HG03139 (cell line): ENCODE measurements around the gene OLFM3.

ENCODE experiments used
- ATAC-seq: cut with Tn5 transposase; IDR thresholded peaks from one replicate; pipeline ENCODE4 v1.9.1; 2021; ENCODE audit not compliant: unreplicated experiment

OLFM3 gene

GRCh38 chr1:101953623-101954022, 43.1 kb downstream of the OLFM3 start:
- no peak for ATAC-seq

- ATAC-seq = no peak
These were observed 50.8 kb downstream of the OLFM3 start for GRCh38 chr1:101945884-101946283.

DNA sequence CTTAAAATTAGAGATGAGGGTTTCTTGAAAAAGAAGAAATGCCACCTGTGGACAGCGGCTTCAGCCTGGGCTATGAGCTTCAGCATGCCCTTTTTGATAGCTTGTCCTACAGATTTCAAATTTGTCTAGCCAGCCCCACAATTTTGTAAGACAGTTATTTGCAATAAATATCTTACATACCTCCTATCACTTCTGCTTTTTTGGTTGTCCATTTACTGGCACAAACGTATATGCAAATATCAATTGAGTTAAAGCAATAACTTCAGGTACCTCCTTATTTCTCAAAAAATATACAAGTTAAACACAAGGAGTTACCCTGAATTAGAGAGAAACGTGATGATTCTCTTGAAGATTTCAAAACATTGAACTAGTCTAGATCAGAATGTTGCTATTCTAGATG, 53.5 kb downstream of the OLFM3 start:
- ATAC-seq = no peak

DNA sequence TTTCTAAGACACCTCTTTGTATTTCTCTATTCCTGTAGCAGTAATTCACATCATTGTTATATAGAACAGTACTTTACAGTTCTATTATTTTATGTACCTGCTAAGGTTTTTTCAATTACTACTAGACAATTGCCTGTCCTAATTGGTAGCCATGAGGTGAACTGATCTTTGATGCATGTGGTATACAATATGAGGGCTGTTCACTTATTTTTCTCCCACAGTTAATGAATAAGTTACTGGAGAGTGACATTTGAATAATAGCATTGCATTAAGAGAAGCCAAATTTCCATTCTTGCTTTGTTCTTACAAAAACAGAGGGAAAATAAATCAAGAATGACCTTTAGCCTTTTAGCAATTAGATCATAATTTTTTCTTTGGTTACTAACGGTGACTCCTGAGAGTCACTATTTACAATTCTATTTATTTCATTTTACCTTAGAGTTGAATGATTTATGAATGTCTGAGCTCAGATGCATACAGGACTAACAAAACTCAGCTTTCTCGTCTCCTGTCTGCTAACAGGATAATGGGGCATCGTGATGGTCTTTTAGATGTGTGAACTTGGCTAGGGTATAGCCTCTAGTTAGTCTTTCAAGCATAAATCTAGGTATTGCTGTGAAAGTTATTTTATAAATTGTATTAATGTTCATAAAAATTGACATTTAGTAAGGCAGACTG, 54.1 kb downstream of the OLFM3 start:
- ATAC-seq = no peak

- ATAC-seq = no peak
These were observed 58.0 kb downstream of the OLFM3 start for GRCh38 chr1:101938681-101939080.

- no peak for ATAC-seq
These were observed 67.4 kb downstream of the OLFM3 start for GRCh38 chr1:101929343-101929742.

DNA sequence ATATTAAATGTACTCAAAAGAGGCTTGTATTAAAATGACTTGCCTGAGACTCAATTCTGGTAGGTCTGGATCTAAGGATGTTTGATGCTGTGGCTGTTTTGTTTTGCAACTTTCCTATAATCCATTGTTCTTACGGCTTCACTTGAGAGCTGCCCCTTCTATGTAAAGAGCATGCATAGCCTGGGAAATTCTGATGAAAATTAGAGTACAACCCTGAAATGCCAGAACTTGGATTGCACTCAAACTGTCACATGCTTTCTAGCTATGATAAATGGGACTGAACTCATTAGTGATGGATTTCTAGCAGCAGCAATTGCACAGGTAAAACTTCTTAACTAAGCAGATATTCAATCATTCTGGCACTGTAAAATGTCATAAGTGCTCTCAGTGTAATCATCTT, 67.9 kb downstream of the OLFM3 start:
- ATAC-seq = no peak

DNA sequence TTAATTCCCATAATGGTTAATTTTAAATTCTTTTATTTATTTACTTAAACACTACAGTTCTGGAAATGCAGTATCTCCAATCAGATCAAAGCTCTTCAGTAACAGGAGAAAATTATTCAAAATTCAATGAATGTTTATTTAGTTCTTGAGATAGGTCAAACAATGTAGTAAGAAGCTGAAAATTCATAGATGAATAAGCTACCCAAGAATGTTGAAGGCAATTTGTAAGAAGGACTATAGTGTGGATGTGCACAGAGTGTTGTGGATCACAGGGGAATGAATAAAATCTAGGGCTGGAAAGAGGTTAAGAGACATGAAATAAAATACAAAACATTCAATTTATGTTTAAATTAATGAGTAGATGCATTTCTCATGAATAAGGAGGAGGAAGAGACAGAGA, 72.0 kb downstream of the OLFM3 start:
- ATAC-seq = no peak

DNA sequence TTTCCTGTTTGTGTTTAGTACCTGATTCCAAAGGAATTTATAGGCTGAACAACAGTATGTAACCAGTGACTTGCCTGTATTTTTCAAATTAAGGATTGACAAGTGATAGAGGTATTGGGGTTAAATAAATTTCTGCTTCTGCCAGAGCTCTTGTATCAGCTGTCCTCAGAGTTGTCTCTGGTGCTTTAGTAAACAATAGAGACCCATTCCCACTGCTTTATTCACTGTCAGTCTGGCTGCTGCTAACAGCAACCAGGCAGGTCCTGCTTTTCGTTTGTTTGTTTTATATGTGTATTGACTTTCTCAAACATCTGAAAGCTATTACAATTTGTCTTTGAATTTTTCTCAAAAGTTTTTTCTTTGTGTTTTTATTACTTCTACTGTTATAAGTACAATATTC, 76.1 kb downstream of the OLFM3 start:
- no peak for ATAC-seq

DNA sequence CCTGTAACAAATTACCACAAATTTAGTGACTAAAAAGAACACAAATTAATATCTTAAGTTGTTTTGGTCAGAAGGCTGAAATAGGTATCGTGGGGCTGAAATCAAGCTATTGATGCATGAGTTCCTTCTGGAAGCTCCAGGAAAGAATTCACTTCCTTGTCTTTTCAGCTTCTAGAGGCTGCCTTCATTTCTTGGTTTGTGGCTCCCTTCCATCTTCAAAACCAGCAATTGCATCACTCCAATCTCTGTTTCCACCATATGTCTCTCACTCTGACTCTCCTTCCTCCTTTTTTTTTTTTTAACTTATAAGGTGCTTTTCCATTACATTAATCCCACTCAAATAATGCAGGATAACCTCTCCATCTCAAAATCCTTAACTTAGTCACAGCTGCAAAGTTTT, 78.4 kb downstream of the OLFM3 start:
- ATAC-seq = no peak

GRCh38 chr1:101915597-101915996, 81.1 kb downstream of the OLFM3 start:
- no peak for ATAC-seq

- ATAC-seq = no peak
These were observed 82.1 kb downstream of the OLFM3 start for GRCh38 chr1:101914473-101915242.

DNA sequence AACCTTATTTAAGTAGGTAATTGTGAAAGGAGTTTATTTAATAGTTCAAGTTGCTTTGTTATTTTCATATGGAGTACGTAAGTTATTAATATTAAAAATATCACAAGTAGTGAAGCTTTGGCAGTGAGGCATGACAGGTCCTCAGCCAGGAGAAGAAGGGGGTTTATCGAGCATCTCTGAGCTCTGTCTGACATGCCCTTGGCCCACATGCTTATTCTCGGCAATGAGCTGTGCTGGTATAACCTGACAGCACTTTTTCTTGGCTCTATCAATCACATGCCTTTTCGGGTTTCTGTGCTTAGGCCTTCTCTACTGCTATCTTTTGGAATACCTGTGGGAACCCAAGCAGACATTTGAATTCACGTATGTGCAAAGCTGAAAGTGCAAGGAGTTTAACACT, 84.8 kb downstream of the OLFM3 start:
- no peak for ATAC-seq

- no peak for ATAC-seq
These were observed 87.7 kb downstream of the OLFM3 start for GRCh38 chr1:101908980-101909379.

DNA sequence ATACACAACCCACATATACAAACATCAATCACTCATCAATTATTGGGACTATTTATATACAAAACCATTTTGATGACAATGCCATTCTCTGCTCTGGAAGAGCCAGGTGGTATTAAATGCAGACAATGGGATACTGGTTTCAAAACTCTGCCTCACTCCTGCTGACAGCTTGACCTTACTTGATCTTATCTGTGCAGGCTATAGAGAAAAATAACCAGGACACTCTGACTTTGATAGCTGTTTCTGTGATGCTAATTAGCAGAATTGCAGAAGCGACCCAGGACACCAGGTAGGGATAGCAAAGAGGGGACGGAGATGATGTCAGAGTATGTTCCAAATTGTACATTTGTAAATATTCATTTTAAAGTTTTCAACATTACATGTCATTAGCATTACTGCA, 89.5 kb downstream of the OLFM3 start:
- no peak for ATAC-seq

GRCh38 chr1:101905283-101905835, 91.4 kb downstream of the OLFM3 start:
- ATAC-seq = no peak

GRCh38 chr1:101902199-101902598, 94.5 kb downstream of the OLFM3 start:
- ATAC-seq = no peak

DNA sequence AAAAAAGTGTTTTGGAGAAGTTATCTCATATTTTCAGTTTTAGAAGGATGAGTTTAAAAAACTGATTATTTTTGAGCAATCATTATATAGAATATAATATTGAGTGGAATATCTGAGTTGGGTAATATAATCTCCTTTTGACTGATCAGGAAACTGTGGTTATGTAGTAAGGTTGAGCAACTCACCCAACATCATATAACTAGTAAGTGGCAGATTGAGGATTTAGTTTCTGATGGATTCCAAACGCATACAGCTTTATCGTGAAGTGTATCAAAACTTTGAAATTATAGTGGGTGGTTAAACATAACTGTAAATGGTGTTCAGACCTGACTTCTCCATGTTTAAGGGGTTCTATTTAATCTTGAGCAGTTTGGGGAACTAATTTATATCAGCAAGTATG, 98.6 kb downstream of the OLFM3 start:
- no peak for ATAC-seq

DNA sequence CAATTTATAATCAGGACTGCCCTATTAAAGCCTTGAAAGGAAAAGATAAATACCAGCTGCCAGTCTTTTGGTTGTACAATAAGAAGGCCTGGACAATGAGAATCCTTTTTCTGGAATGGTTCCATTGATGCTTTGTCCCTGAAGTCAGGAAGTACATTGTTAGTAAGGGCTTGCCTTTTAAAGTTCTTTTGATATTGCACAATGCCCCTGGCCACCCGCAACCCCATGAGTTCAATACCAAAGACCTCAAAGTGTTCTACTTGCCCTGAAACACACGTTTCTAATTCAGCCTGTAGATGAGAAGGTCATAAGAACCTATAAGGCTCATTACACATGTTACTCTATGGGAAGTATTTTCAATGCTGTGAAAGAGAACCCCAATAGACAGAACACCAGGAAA, 112.1 kb downstream of the OLFM3 start:
- ATAC-seq = no peak

GRCh38 chr1:101875891-101876290, 120.8 kb downstream of the OLFM3 start:
- no peak for ATAC-seq

DNA sequence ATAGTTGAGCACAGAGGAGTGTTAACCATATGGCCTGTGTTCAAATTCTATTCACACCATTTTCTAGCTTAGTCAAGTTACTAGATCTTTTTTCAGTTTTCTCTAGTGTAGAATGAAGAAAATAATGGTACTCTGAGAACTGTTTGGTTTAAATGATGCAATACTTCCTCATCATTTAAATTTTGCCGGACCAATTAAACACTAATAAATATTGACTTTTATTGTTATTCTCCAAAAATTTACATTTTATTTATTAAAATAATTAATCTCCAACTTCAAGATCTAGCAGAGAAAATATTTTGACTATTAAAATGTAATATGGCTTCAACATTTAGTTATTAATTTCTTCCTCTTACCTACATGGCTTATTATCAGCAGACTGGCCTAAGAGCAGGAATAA, 123.1 kb downstream of the OLFM3 start:
- no peak for ATAC-seq

DNA sequence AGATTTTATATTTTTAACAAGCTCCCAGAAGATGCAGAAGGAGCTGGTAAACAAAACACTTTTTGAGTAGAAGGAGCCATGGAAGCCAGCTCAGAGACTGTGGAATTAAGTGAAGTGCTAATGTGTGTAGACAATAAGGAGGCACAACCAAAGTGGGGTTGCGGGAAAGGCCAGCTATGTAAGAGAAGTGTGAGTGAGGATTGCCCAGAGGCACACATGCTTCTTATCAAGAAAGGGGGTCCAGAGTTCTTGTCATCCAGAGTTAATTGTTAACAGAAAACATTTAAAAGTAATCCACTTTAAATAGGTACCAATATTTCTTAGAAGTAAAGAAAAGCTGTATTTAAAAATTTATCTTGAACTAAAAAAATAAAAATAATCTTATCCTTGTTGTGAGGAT, 136.8 kb downstream of the OLFM3 start:
- no peak for ATAC-seq
